ENCODE measurements around the gene WDR45.

Gene WDR45

GRCh38 chrX:49073601-49074575 is 5.8 kb downstream of the WDR45 start, which contains the start of gene PRAF2:
Gene PRAF2 (minus strand): TSS chrX:49074002. CDS start chrX:49073987, 15 bp downstream.
- peak; percentile 88 for DNase-seq

- no peak for DNase-seq
Measured at GRCh38 chrX:49072712-49073095, 7.0 kb downstream of the WDR45 start.

- DNase-seq = peak; percentile 81
Measured at GRCh38 chrX:49071877-49072711, 7.6 kb downstream of the WDR45 start.

DNA sequence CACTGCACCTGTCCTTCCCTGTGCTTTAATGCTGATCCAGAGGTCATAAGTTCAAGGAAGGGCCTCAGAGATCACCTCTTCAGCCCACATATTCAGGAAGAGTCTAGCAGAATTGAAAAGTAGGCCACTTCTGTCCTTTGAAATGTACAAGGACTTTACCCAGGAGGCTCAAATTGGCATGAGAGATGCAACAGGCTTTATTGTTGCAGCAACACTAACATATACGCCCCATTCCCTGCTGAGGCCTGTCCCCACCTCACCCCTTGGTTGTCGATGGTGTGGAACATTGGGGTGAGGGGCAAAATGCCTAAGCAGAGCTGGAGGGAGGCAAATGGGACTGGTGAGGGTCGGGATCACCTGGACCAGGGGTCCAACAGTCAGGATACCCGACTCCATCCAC is 8.7 kb downstream of the WDR45 start:
- DNase-seq = no peak

DNA sequence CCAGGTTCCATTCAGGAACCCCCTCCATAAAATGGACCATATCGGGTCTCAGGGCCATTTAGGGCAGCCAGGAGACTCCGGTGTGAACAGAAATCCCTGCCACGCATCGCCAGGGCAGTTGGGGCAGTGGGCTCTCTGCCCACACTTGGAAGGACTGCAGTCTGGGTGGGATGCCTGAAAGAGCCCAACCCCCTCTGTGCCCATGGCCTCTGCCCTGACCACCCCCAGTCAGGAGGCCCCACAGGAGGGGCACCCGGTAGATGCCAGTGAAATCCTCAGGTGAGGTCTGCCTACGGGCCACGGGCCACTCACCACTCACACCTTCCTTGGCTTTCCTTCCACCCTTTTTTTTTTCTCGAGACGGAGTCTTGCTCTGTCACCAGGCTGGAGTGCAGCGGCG is 10.6 kb downstream of the WDR45 start:
- DNase-seq = no peak

DNA sequence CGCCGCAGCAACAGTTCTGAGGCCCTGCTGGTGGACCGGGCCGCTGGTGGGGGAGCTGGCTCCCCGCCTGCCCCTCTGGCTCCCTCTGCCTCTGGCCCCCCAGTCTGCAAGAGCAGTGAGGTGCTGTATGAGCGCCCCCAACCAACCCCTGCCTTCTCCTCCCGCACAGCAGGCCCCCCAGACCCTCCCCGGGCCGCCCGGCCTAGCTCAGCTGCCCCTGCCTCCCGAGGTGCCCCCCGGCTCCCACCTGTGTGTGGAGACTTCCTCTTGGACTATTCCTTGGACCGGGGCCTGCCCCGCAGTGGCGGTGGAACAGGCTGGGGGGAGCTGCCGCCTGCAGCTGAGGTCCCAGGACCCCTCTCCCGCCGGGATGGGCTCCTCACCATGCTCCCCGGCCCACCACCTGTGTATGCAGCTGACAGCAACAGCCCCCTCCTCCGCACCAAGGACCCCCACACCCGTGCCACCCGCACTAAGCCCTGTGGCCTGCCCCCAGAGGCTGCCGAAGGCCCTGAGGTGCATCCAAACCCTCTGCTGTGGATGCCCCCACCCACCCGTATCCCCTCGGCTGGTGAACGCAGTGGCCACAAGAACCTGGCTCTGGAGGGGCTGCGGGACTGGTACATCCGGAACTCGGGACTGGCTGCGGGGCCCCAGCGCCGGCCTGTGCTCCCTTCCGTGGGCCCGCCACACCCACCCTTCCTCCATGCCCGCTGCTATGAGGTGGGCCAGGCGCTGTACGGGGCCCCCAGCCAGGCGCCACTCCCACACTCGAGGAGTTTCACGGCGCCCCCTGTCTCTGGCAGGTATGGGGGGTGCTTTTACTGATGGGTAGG is 12.2 kb downstream of the WDR45 start:
- DNase-seq = no peak

DNA sequence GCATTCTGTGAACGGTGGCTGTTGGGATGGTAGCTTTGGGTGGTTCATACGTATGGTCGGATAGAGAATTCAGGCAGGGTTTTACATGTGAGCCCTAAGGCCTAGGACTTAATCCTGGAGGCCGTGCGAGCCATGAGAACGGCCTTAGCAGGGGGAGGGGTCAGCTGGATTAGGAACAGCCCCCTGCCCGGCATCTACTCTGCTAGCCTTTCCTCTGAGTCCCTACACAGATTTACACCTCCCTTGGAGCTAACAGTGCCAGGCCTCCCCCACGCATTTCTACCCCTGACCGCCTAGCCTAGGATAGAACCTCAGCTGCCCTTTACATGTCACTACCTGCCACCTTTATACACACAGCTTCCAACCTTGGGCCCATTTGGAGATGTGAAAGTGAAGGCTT is 13.0 kb downstream of the WDR45 start:
- no peak for DNase-seq

- no peak for DNase-seq
Measured at GRCh38 chrX:49066278-49066677, 13.4 kb downstream of the WDR45 start.

DNA sequence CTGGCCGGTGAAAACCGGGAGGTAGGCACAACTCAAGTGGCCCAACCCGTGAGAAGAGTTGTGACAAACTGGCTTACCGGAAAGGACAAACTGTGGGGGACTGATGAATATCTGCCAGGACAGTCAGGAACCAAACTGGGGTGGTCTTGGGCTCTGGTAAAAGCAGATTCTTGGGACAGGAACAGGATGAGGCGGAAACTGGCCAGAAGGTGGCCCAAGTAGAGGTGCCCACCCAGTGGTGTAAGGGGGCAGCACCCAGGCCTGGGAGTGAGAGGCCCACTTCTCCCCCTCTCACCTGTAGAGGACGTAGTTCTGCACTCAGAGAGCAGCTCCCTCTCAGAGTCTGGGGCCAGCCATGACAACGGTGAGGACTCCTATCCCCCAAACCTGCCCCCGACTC is 15.0 kb downstream of the WDR45 start:
- DNase-seq = no peak

DNA sequence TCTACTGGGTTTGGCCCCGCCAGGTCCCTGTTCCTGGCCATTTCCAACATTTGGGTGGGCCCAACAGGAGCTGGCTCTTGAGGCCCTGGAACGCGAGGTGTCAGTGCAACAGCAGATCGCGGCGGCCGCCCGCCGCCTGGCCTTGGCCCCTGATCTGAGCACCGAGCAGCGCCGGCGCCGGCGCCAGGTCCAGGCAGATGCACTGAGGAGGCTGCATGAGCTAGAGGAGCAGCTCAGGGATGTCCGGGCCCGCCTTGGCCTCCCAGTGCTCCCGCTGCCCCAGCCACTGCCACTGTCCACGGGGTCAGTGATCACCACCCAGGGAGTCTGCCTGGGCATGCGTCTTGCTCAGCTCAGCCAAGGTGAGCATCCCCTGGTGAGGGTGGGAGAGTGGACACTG is 15.4 kb downstream of the WDR45 start:
- no peak for DNase-seq

DNA sequence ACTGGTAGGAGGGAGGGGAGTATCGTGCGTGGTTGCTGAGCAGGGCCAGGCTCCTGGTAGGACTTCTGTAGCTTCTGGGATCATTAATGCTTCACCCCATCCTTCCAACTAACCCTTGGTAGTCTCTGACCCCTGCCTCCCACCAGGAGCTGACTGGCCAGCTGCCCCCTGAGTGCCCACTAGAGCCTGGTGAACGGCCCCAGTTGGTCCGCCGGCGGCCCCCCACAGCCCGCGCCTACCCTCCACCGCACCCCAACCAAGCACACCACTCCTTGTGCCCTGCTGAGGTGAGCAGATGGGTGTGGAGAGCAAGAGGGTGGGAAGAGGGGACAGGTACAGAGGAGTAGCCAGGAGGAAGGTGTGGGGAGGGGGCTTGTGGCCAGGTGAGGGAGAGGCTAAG is 16.0 kb downstream of the WDR45 start:
- no peak for DNase-seq

- DNase-seq = no peak
Measured at GRCh38 chrX:49061916-49062315, 17.8 kb downstream of the WDR45 start.

- no peak for DNase-seq
Measured at GRCh38 chrX:49061490-49061889, 18.2 kb downstream of the WDR45 start.

- DNase-seq = no peak
Measured at GRCh38 chrX:49060914-49061313, 18.8 kb downstream of the WDR45 start.

- DNase-seq = no peak
Measured at GRCh38 chrX:49059681-49060085, 20.0 kb downstream of the WDR45 start.

- no peak for DNase-seq
Measured at GRCh38 chrX:49059201-49059600, 20.5 kb downstream of the WDR45 start.

- DNase-seq = no peak
Measured at GRCh38 chrX:49058794-49059193, 20.9 kb downstream of the WDR45 start, which contains the start of gene CCDC120. Gene CCDC120 (plus strand): TSS chrX:49058999. CDS start chrX:49062042, 3,043 bp downstream.

DNA sequence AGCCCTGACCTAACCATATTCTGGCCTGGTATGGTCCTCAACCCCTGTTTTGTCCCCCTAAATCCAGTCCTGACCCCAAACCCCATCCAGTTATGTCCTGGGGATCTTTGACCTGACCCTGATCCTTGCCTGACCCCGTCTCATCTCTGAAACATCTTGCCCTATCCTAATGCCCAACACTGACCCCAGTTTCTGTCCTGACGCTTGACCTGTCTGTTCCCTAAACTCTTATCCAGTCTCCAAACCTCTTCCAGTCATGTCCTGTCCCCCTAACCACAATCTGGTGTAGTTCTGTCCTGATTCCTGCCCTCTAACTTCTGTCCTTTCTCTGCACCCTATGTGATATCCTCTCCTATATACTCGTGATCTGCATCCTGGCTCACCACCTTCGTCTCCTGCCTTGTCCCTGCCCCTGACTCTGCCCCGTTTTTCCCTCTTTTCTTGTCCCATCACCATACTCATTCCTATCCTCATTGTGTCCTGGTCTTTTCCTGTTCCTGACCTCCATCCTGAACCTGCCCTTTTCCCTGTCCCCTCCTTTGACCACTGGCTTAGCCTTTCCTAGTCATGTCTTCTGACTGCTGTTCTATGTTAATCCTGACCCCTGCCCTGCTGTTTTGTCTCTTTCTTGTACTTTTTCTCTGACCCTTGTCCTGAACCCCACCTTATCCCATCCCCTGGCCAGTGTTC is 25.5 kb downstream of the WDR45 start:
- DNase-seq = peak; percentile 2

- peak; percentile 77 for DNase-seq
Measured at GRCh38 chrX:49053223-49054072, 26.2 kb downstream of the WDR45 start.

- DNase-seq = no peak
Measured at GRCh38 chrX:49043987-49044281, 35.8 kb downstream of the WDR45 start.
